Keratinocyte (primary cell): ENCODE data around the gene NCOA7. TPM values are rescaled to one million over a fixed set of nuclear protein-coding genes. Genes with fewer than 3 reads are reported as not detected.
"Not testable (repeated sequence)": the region's sequence is repeated elsewhere in the genome, so short reads cannot be mapped to it uniquely, and the experiment has no call there.

ENCODE experiments used
- DNase-seq: peaks from one replicate; pipeline ENCODE4 v3.0.0-alpha.2; 2011; ENCODE audit warnings: low read depth, missing footprints, low spot score
- FAIRE-seq: peaks from 2 replicates; lab custom pipeline; 2011; peaks lifted over from hg19 to GRCh38; lab: Jason Lieb, UNC
- H2AFZ ChIP-seq: 2 replicates; pipeline ENCODE4 v1.6.0; 2012; ENCODE audit warnings: low read length, control low read depth, inconsistent platforms; ENCODE audit not compliant: control insufficient read depth
- H3K27ac ChIP-seq: 2 replicates; pipeline ENCODE4 v1.5.1; 2011; ENCODE audit warnings: low read length; ENCODE audit not compliant: control insufficient read depth, insufficient read depth
- H3K27me3 ChIP-seq: 3 replicates; pipeline ENCODE4 v1.6.0; 2011; ENCODE audit warnings: low read length; ENCODE audit not compliant: control insufficient read depth, insufficient read depth; ENCODE audit errors: extremely low read depth
- H3K36me3 ChIP-seq, 2 experiments: 2 replicates in 1 of 2; 3 replicates in 1 of 2; pipeline ENCODE4 v1.5.1; 2011; ENCODE audit warnings: low read length in 2 of 2, mild to moderate bottlenecking in 1 of 2; ENCODE audit not compliant: control insufficient read depth in 2 of 2, insufficient read depth in 2 of 2; ENCODE audit errors: extremely low read depth in 1 of 2
- H3K4me1 ChIP-seq: 3 replicates; pipeline ENCODE4 v1.5.1; 2011; ENCODE audit warnings: low read length; ENCODE audit not compliant: control insufficient read depth, insufficient read depth; ENCODE audit errors: extremely low read depth
- H3K4me2 ChIP-seq: 3 replicates; pipeline ENCODE4 v1.6.0; 2011; ENCODE audit warnings: low read depth, low read length; ENCODE audit not compliant: control insufficient read depth, insufficient read depth; ENCODE audit errors: extremely low read depth
- H3K4me3 ChIP-seq, 3 experiments: fragments of 200-600 bp in 1 of 3; sonication (generic) in 1 of 3; 2 replicates in 2 of 3; 3 replicates in 1 of 3; pipeline ENCODE4 v1.5.1; 2011 to 2016; ENCODE audit warnings: low read length in 3 of 3, mild to moderate bottlenecking in 3 of 3, control low read depth in 2 of 3, inconsistent platforms in 1 of 3, low read depth in 1 of 3, mixed read lengths in 1 of 3, mixed run types in 1 of 3, moderate library complexity in 1 of 3; ENCODE audit not compliant: control insufficient read depth in 2 of 3, insufficient read depth in 2 of 3; ENCODE audit errors: extremely low read depth in 1 of 3
- H3K79me2 ChIP-seq: 2 replicates; pipeline ENCODE4 v1.6.0; 2012; ENCODE audit warnings: low read length; ENCODE audit not compliant: control insufficient read depth, insufficient read depth
- H3K9ac ChIP-seq: 3 replicates; pipeline ENCODE4 v1.6.0; 2011; ENCODE audit warnings: low read length; ENCODE audit not compliant: control insufficient read depth, insufficient read depth; ENCODE audit errors: extremely low read depth
- H3K9me1 ChIP-seq: 3 replicates; pipeline ENCODE4 v1.6.0; 2011; ENCODE audit warnings: low read length; ENCODE audit not compliant: control insufficient read depth, insufficient read depth; ENCODE audit errors: extremely low read depth
- H3K9me3 ChIP-seq: 2 replicates; pipeline ENCODE4 v1.5.1; 2012; ENCODE audit warnings: low read depth, low read length; ENCODE audit not compliant: control insufficient read depth
- H4K20me1 ChIP-seq: 3 replicates; pipeline ENCODE4 v1.6.0; 2011; ENCODE audit warnings: low read length; ENCODE audit not compliant: control insufficient read depth, insufficient read depth; ENCODE audit errors: extremely low read depth
- EZH2 ChIP-seq: IDR thresholded peaks from one replicate; pipeline ENCODE4 v1.6.1; 2012; ENCODE audit warnings: inconsistent platforms, mild to moderate bottlenecking, low read length, moderate library complexity
- dilution Hi-C: fragments of 300-500 bp; cut with MboI; formaldehyde crosslinking; loops from one replicate; pipeline ENCODE4 v1.7.0; 2020; ENCODE audit warnings: low sequenced_read_pairs; ENCODE audit not compliant: extremely low pct_ligation_motif_present
- polyA plus RNA-seq, 5 experiments: library from polyadenylated mRNA; depleted of rRNA in 3 of 5; stranded (reverse) in 3 of 5; stranded (forward) in 1 of 5; unstranded in 1 of 5; fragments of >200 nt; gene quantifications; 1 replicate in 1 of 5; 2 replicates in 3 of 5; 3 replicates in 1 of 5; pipeline versions ENCODE4 v1.2.1 to v1.2.3, GENCODE V29; 2011 to 2012; ENCODE audit warnings: missing spikeins in 2 of 5, low read depth in 1 of 5, low replicate concordance in 1 of 5
- TF ChIP-seq, protein P1 (sequence below), 3 experiments: IDR thresholded peaks in 1 of 3; conservative IDR thresholded peaks in 1 of 3; optimal IDR thresholded peaks in 1 of 3; 2 replicates in 2 of 3; 3 replicates in 1 of 3; pipeline versions ENCODE3 to v1.5.1; 2011; ENCODE audit warnings: low read length in 3 of 3, mild to moderate bottlenecking in 3 of 3, moderate library complexity in 2 of 3, control low read depth in 1 of 3, inconsistent platforms in 1 of 3; ENCODE audit not compliant: insufficient read depth in 2 of 3; ENCODE audit errors: extremely low read depth in 1 of 3

Gene NCOA7
- polyA plus RNA-seq, 1 donor (not counting 4 experiments of a cell fraction or from before 2014, with no cell fraction given), result 20.5 TPM

DNA sequence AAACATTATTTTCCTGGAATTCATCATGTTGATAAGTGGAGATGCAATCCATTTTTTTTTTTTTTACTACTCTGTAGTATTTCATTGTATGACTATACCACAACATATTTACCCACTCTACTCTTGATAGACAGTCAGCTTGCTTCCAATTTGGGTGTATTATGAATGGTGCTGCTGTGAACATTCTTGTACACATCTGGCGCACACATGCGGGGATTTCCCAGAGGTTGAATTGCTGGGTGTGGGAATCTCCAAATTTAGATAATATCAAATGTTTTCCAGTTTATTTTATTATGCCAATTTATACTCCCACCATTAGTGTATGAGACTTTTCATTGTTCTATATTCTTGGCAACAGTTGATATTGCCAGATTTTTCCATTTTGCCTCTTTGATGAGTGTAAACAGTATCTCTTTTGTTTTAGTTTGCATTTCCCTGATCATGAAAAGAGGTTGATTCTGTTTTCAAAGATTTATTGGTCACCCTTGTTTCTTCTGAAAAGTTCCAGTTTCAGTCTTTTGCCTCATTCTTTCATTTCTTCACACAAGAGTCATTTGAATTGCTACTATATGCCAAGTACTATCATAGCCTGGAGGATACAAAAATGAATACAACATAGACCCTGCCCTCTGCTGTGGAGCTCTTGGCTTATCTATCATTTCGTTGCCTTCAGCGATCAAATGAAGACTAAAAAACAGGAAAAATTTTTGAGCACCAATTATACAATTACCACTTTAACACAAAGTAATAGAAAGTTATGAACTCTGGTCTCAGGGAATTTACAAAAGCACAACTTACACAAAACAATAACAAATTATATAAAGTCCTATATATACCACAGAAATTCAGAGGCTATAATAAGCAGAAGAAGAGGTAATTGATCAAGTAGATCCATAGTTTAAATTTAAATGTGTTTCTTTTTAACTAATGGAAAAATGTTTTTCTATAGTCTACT, 17.1 kb upstream of the NCOA7 start:
- Histone ChIP-seq H3K9ac (no peak overlapping the region), H2AFZ (no peak overlapping the region), H3K27me3 (peaks cover 3% of the 10 kb centered on the region), H3K79me2 (no peaks in the 10 kb centered on the region), H3K4me3 (no peak overlapping the region), H3K4me1 (no peaks in the 10 kb centered on the region), H3K36me3 (no peaks in the 10 kb centered on the region), H4K20me1 (no peaks in the 10 kb centered on the region), H3K4me2 (no peak overlapping the region), H3K27ac (no peak overlapping the region), H3K9me1 (no peaks in the 10 kb centered on the region), H3K9me3 (no peaks in the 10 kb centered on the region)
- TF ChIP-seq EZH2, result no peak
- TF ChIP-seq, protein P1, sequence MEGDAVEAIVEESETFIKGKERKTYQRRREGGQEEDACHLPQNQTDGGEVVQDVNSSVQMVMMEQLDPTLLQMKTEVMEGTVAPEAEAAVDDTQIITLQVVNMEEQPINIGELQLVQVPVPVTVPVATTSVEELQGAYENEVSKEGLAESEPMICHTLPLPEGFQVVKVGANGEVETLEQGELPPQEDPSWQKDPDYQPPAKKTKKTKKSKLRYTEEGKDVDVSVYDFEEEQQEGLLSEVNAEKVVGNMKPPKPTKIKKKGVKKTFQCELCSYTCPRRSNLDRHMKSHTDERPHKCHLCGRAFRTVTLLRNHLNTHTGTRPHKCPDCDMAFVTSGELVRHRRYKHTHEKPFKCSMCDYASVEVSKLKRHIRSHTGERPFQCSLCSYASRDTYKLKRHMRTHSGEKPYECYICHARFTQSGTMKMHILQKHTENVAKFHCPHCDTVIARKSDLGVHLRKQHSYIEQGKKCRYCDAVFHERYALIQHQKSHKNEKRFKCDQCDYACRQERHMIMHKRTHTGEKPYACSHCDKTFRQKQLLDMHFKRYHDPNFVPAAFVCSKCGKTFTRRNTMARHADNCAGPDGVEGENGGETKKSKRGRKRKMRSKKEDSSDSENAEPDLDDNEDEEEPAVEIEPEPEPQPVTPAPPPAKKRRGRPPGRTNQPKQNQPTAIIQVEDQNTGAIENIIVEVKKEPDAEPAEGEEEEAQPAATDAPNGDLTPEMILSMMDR (optimal IDR thresholded peaks at IDR 0.05 in 1 of 3, IDR thresholded peaks at IDR 0.05 in 1 of 3, conservative IDR thresholded peaks at IDR 0.05 in 1 of 3; ENCODE audit: extremely low read depth in 1 of 3, insufficient read depth in 2 of 3, low read length in 3 of 3), result no peak
- DNase-seq (no peak), FAIRE-seq (no peak)
- dilution Hi-C loops, result loop anchor here (25.0 kb wide), 2 partner anchors 261 to 436 kb away; no protein-coding TSS in a partner anchor

DNA sequence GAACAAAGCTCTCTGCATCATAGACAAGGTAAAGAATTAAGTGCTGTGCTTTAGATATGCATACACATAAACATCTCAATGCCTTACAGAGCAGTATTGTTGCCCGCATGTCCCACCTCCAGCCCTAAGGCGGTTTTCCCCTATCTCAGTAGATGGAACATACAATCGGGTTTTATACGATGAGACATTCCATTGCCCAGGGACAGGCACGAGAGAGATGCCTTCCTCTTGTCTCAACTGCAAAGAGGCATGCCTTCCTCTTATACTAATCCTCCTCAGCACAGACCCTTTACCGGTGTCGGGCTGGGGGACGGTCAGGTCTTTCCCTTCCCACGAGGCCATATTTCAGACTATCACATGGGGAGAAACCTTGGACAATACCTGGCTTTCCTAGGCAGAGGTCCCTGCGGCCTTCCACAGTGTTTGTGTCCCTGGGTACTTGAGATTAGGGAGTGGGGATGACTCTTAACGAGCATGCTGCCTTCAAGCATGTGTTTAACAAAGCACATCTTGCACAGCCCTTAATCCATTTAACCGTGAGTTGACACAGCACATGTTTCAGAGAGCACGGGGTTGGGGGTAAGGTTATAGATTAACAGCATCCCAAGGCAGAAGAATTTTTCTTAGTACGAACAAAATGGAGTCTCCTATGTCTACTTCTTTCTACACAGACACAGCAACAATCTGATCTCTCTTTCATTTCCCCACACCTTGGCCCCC, 14.5 kb upstream of the NCOA7 start:
- H3K4me2 ChIP-seq, H4K20me1 ChIP-seq, H3K9me1 ChIP-seq, H3K9me3 ChIP-seq, H3K27ac ChIP-seq, dilution Hi-C loops, H3K27me3 ChIP-seq, H3K4me1 ChIP-seq, FAIRE-seq, H2AFZ ChIP-seq, DNase-seq, H3K79me2 ChIP-seq, H3K9ac ChIP-seq, H3K4me3 ChIP-seq, H3K36me3 ChIP-seq: not testable (repeated sequence)
